Measurements from ENCODE around the gene SLC25A14. TPM values are rescaled to one million over a fixed set of nuclear protein-coding genes. Genes with fewer than 3 reads are reported as not detected.

Gene SLC25A14
- total and polyA plus RNA-seq, 2 of the 8 experiments (the other 6 are each of a cell fraction or from before 2014, with no cell fraction given): 9.3 to 14.2 TPM

GRCh38 chrX:130295519-130296296 is 44.0 kb upstream of the SLC25A14 start:
- H3K14ac ChIP-seq (ENCODE audit: insufficient read length): no peak overlapping the region
- H3K36me3 ChIP-seq (ENCODE audit: control insufficient read depth in 2 of 4, insufficient read depth in 4 of 4, low read length in 3 of 4): no peaks in the 10 kb centered on the region
- no peak for FAIRE-seq
- H4K91ac ChIP-seq (replicated peaks; ENCODE audit: insufficient read length, low read length): no peak overlapping the region
- no peak overlapping the region for H4K8ac ChIP-seq (ENCODE audit: extremely low read depth, insufficient read depth, low read length)
- H2AK5ac ChIP-seq (ENCODE audit: low read depth, low read length): no peak overlapping the region
- no peak overlapping the region for H3K27ac ChIP-seq (ENCODE audit: low read depth, low read length)
- no peak overlapping the region for H3K9ac ChIP-seq (replicated peaks in 1 of 4; ENCODE audit: extremely low read depth in 1 of 4, low read depth in 3 of 4, low read length in 3 of 4)
- no peak overlapping the region for H3K4me3 ChIP-seq (ENCODE audit: extremely low read depth in 1 of 4, insufficient read depth in 2 of 4, low read depth in 3 of 4, low read length in 4 of 4)
- no peak overlapping the region for H3K4me2 ChIP-seq (ENCODE audit: insufficient read depth in 1 of 2, low read depth in 2 of 2, low read length in 2 of 2)
- no peaks in the 10 kb centered on the region for H3K23me2 ChIP-seq (ENCODE audit: low read depth, low read length)
- no peak overlapping the region for H2BK20ac ChIP-seq (ENCODE audit: low read length)
- H3K4ac ChIP-seq (replicated peaks; ENCODE audit: insufficient read length, low read depth, low read length): no peak overlapping the region
- DNase-seq (ENCODE audit: low read depth in 1 of 2, low spot score in 2 of 2): no peak
- no peaks in the 10 kb centered on the region for H3K27me3 ChIP-seq (replicated peaks in 1 of 4; ENCODE audit: control insufficient read depth in 3 of 4, extremely low read depth in 1 of 4, insufficient read depth in 3 of 4, low read length in 3 of 4)
- H2BK5ac ChIP-seq (ENCODE audit: low read depth, low read length): no peak overlapping the region
- no peaks in the 10 kb centered on the region for H3K79me2 ChIP-seq (ENCODE audit: control insufficient read depth in 1 of 2, insufficient read depth in 2 of 2, low read length in 2 of 2)
- CTCF ChIA-PET (ENCODE audit: partially characterized antibody): no interaction called here
- H4K20me1 ChIP-seq (replicated peaks in 1 of 2; ENCODE audit: control insufficient read depth in 1 of 2, insufficient read depth in 2 of 2, low read length in 2 of 2): no peaks in the 10 kb centered on the region
- no peak overlapping the region for H3K18ac ChIP-seq (ENCODE audit: extremely low read depth, low read length)
- no peak overlapping the region for H2BK120ac ChIP-seq (replicated peaks; ENCODE audit: low read depth, low read length)
- no peaks in the 10 kb centered on the region for H3K79me1 ChIP-seq (ENCODE audit: low read depth, low read length)
- H3K56ac ChIP-seq (replicated peaks; ENCODE audit: insufficient read length, low read depth, low read length): no peak overlapping the region
- H3K23ac ChIP-seq (ENCODE audit: insufficient read length): no peak overlapping the region
- H3K4me1 ChIP-seq (replicated peaks in 1 of 4; ENCODE audit: control insufficient read depth in 3 of 4, insufficient read depth in 4 of 4, low read length in 3 of 4): no peaks in the 10 kb centered on the region; a peak in 1 of 7 replicates
- H2AFZ ChIP-seq (ENCODE audit: low read length): no peak overlapping the region
- no peak overlapping the region for H2BK15ac ChIP-seq (ENCODE audit: low read length)
- POLR2A ChIA-PET (ENCODE audit: partially characterized antibody): interaction anchor here (1.1 kb wide), 1 partner anchor 14 kb away, joined by 3 read pairs; no protein-coding TSS in a partner anchor
- 0 out of 4 replicates have a peak, but pooled peaks cover 0 to 3% of the 10 kb centered on the region in 2 experiments for H3K9me3 ChIP-seq (ENCODE audit: insufficient read depth in 2 of 2, low read depth in 1 of 2, low read length in 1 of 2)
- H4K5ac ChIP-seq (ENCODE audit: insufficient read length, low read depth, low read length): no peak overlapping the region
- 84% methylated on average over 4 of the region's 5 CpGs; no CpG with 5 or more reads in 1 of the 2 experiments for WGBS, 2 experiments (ENCODE audit: extremely low coverage in 1 of 2, insufficient coverage in 1 of 2, insufficient read length in 1 of 2, insufficient replicate concordance in 2 of 2, low coverage in 1 of 2, low lambda C conversion rate in 2 of 2, missing lambda C conversion rate in 1 of 2)
- no peak overlapping the region for H2BK12ac ChIP-seq (ENCODE audit: low read depth, low read length)
- TF ChIP-seq POU5F1 (IDR thresholded peaks at IDR 0.05; ENCODE audit: low read depth, low read length) (no peak), CBX5 (IDR thresholded peaks at IDR 0.05; ENCODE audit: low read depth, low read length) (no peak), YY1 (IDR thresholded peaks at IDR 0.05; ENCODE audit: low read depth, low read length) (no peak), BACH1 (IDR thresholded peaks at IDR 0.05; ENCODE audit: low read length) (no peak), USF2 (IDR thresholded peaks at IDR 0.05; ENCODE audit: low read length) (no peak), POLR2A (IDR thresholded peaks at IDR 0.05; ENCODE audit: control extremely low read depth in 1 of 2, low read depth in 2 of 2, low read length in 2 of 2) (no peak), CHD2 (IDR thresholded peaks at IDR 0.05; ENCODE audit: low read length) (no peak), RNF2 (IDR thresholded peaks at IDR 0.05; ENCODE audit: borderline replicate concordance, low read depth, low read length, missing control alignments, poor library complexity, severe bottlenecking) (no peak), TEAD4 (IDR thresholded peaks at IDR 0.05; ENCODE audit: low read depth, low read length) (no peak), HDAC6 (IDR thresholded peaks at IDR 0.05; ENCODE audit: low read depth, low read length) (no peak), E2F6 (IDR thresholded peaks at IDR 0.05) (no peak), POLR2AphosphoS5 (IDR thresholded peaks at IDR 0.05; ENCODE audit: low read depth, low read length) (no peak)
